Esophagus (tissue), 2 donors: ENCODE measurements around the gene ATP13A1. TPM values are rescaled to one million over a fixed set of nuclear protein-coding genes. Genes with fewer than 3 reads are reported as not detected.
"Not testable (repeated sequence)": the region's sequence is repeated elsewhere in the genome, so short reads cannot be mapped to it uniquely, and the experiment has no call there.

ENCODE experiments used
- H3K27ac ChIP-seq, 2 donors: one replicate each; pipeline ENCODE4 v1.5.1; 2013; ENCODE audit warnings: low read depth in 2 of 2, mild to moderate bottlenecking in 2 of 2, inconsistent platforms in 1 of 2, low read length in 1 of 2, moderate library complexity in 1 of 2
- H3K27me3 ChIP-seq, 2 donors: one replicate each; pipeline ENCODE4 v1.6.1; 2013; ENCODE audit warnings: low read length in 2 of 2, control low read depth in 1 of 2, mild to moderate bottlenecking in 1 of 2; ENCODE audit not compliant: insufficient read depth in 2 of 2, control insufficient read depth in 1 of 2
- H3K36me3 ChIP-seq, 2 donors: one replicate each; pipeline ENCODE4 v1.6.1; 2013; ENCODE audit warnings: low read length in 1 of 2; ENCODE audit not compliant: control insufficient read depth in 2 of 2, insufficient read depth in 2 of 2
- H3K4me1 ChIP-seq, 2 donors: one replicate each; pipeline ENCODE4 v1.6.1; 2013; ENCODE audit warnings: low read length in 1 of 2; ENCODE audit not compliant: control insufficient read depth in 2 of 2, insufficient read depth in 2 of 2
- H3K4me3 ChIP-seq, 2 donors: one replicate each; pipeline ENCODE4 v1.5.1; 2013; ENCODE audit warnings: low read length in 2 of 2, mild to moderate bottlenecking in 2 of 2, low read depth in 1 of 2, moderate library complexity in 1 of 2
- H3K9me3 ChIP-seq, 2 donors: one replicate each; pipeline ENCODE4 v1.6.1; 2013; ENCODE audit warnings: mild to moderate bottlenecking in 2 of 2, low read depth in 1 of 2, low read length in 1 of 2, moderate library complexity in 1 of 2; ENCODE audit not compliant: control insufficient read depth in 2 of 2, insufficient read depth in 1 of 2
- WGBS, 2 donors: extraction: QIAGEN DNeasy Blood & Tissue Kit; methylation state at CpG; one replicate each; pipeline ENCODE4 v1.1.7; 2013; 5-methylcytosine and 5-hydroxymethylcytosine counted together
- polyA plus RNA-seq, 2 donors: library from polyadenylated mRNA; stranded (reverse); fragments of 200-250 nt; gene quantifications; one replicate each; pipeline ENCODE4 v1.2.3, GENCODE V29; 2013
- donor health status: healthy with polysubstance abuse.
- donor health status: Bipolar disorder and iron deficiency.

ATP13A1 gene
- 10 to 100 TPM; 29.2 to 39.8 TPM for polyA plus RNA-seq

DNA sequence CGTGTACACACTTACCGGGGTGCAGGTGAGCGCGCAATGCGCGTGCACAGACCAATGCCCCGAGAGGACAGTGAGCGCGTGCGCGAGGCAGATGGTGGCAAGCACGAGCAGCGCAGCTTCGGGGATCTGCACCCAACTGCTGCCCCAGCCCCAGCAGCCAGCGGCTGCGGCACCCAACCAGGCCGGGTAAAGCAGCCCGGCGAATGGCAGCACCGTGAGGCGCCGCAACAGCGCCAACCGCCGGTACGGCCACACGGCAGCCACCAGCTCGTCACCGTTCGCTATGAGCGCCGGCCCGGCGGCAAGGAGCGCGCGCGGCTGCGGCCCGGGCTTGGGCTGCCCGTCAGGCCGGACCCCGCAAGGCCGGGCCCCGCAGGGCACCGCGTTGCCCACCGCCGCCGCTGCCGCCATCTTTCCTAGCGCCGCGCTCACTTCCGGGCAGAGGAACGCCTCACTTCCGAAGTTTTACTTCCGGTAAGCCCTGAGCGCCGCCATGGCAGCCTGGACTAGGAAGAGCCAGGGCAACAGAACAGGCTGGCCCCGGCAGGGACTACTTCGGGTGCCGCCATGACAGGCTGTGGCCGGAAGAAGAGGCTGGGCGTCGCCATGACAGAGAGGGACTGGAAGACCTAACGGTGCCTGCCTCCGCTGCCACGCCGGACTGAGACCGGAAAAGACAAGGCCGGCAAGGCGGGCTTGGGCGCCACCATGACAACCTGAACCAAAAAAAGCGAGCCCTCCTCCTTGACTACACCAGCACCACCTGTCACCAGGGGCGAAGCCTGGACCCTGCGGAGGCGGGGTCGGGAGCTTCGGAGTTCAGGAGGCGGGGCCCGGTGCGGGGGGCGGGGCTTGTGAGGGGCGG lies at the start of gene ATP13A1:
Gene ATP13A1 (minus strand): TSS at position 421 of the 865 bp plus-strand sequence. CDS start 10 bp downstream, at position 411.
- no peaks in the 10 kb centered on the region for H3K27me3 ChIP-seq
- no peaks in the 10 kb centered on the region for H3K9me3 ChIP-seq
- peaks cover 4 to 17% of the 10 kb centered on the region in 2 donors for H3K4me1 ChIP-seq
- 0% methylated on average over 77 to 85 of the region's 85 CpGs for WGBS, 2 donors
- H3K4me3 ChIP-seq = peak within 1 kb of the TSS; percentile 83 to 85
- peak within 1 kb of the TSS; percentile 91 to 98 for H3K27ac ChIP-seq
- H3K36me3 ChIP-seq = peaks cover 0 to 10% of the 10 kb centered on the region in 2 donors

DNA sequence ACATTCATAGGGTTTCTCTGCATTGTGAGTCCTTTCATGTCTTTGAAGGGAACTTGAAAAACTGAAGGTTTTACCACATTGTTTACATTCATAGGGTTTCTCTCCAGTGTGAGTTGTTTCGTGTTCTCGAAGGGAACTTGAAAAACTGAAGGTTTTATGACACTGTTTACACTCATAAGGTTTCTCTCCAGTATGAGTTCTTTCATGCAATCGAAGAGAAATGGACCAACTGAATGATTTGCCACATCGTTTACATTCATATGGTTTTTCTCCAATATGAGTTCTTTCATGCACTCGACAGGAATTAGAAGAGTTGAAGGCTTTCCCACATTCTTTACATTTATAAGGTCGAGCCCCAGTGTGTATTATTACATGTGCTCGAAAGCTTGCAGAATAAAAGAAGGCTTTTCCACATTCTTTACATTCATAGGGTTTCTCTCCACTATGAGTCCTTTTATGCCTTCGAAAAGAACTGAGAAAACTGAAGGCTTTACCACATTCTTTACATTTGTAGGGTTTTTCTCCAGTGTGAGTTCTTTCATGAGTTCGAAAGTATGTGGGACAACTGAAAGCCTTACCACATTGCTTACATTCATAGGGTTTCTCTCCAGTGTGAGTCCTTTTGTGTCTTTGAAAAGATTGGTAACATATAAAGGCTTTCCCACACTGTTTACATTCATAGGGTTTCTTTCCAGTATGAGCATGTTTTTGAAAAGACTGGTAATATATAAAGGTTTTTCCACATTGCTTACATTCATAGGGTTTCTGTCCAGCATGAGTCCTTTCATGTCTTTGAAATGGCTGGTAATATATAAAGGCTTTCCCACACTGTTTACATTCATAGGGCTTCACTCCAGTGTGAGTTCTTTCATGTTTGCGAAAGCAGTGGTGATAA lies 48.7 kb upstream of the ATP13A1 start:
- H3K27ac ChIP-seq = no peak overlapping the region
- H3K27me3 ChIP-seq = no peaks in the 10 kb centered on the region
- peaks cover 29 to 37% of the 10 kb centered on the region in 2 donors for H3K9me3 ChIP-seq
- 98 to 99% methylated on average over 10 of the region's 10 CpGs for WGBS, 2 donors
- no peak overlapping the region for H3K4me3 ChIP-seq
- H3K36me3 ChIP-seq = peaks cover 6 to 16% of the 10 kb centered on the region in 2 donors
- no peaks in the 10 kb centered on the region for H3K4me1 ChIP-seq

DNA sequence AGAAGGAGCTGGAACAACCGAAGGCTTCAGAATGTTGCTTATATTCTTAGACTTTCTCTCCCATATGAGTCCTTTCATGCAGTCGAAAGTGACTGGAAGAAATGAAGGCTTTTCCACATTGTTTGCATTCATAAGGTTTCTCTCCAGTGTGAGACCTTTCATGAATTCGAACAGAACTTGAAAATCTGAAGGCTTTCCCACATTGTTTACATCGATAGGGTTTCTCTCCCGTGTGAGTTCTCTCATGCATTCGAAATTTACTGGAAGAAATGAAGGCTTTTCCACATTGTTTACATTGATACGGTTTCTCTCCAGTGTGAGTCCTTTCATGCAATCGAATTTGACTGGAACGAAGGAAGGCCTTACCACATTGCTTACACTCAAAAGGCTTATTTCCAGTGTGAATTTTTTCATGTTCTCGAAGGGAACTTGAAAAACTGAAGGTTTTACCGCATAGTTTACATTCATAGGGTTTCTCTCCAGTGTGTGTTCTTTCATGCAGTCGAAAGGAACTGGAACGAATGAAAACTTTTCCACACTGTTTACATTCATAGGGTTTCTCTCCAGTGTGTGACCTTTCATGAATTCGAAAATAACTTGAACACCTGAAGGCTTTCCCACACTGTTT lies 47.9 kb upstream of the ATP13A1 start:
- no peak overlapping the region for H3K27ac ChIP-seq
- no peak overlapping the region for H3K4me3 ChIP-seq
- no peaks in the 10 kb centered on the region for H3K4me1 ChIP-seq
- no peaks in the 10 kb centered on the region for H3K27me3 ChIP-seq
- WGBS, 2 donors = 97 to 98% methylated on average over 14 of the region's 14 CpGs
- H3K9me3 ChIP-seq = peaks cover 27 to 36% of the 10 kb centered on the region in 2 donors
- H3K36me3 ChIP-seq = peaks cover 6 to 16% of the 10 kb centered on the region in 2 donors

DNA sequence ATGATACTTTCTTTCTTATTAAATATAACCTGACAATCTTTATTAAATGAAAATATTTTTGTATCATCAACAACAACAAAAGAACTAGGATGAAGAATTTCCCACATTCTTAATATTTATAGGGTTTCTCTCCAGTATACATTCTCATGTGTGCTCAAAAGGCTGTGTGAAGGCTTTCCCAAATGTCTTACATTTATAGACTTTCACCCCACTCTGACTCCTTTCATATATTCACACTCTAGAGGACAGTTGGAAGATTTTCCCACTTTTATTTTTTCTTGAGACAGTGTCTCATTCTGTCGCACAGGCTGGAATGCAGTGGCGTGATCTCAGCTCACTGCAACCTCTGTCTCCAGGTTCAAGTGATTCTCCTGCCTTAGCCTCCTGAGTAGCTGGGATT lies 47.0 kb upstream of the ATP13A1 start:
- 95 to 99% methylated on average over 2 of the region's 2 CpGs for WGBS, 2 donors
- H3K36me3 ChIP-seq = peaks cover 6 to 16% of the 10 kb centered on the region in 2 donors
- H3K4me1 ChIP-seq = no peaks in the 10 kb centered on the region
- peaks cover 27 to 31% of the 10 kb centered on the region in 2 donors for H3K9me3 ChIP-seq
- no peak overlapping the region for H3K27ac ChIP-seq
- no peak overlapping the region for H3K4me3 ChIP-seq
- H3K27me3 ChIP-seq = no peaks in the 10 kb centered on the region

DNA sequence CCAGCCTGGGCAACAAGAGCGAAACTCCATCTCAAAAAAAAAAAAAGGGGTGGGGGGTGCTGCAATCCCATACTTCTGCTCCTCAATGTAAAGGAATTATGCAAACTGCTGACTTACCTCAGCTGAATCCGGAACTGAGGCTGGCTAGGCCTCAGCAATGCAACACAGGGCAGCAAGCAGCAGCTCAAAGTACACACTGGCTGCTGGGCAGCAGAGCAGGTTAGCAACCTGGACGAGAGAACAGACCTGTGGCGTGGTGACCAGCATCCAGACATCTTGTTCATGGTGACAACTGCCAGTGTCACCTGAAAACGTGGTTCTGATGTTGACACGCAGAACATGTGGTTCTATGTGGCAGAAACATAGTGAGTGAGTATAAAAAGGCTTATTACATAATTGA lies 41.4 kb upstream of the ATP13A1 start:
- no peaks in the 10 kb centered on the region for H3K4me1 ChIP-seq
- no peak overlapping the region for H3K27ac ChIP-seq
- no peaks in the 10 kb centered on the region for H3K27me3 ChIP-seq
- peaks cover 0 to 3% of the 10 kb centered on the region in 2 donors for H3K36me3 ChIP-seq
- H3K9me3 ChIP-seq = peaks cover 26 to 33% of the 10 kb centered on the region in 2 donors
- no peak overlapping the region for H3K4me3 ChIP-seq
- WGBS, 2 donors = 90 to 92% methylated on average over 6 of the region's 6 CpGs

DNA sequence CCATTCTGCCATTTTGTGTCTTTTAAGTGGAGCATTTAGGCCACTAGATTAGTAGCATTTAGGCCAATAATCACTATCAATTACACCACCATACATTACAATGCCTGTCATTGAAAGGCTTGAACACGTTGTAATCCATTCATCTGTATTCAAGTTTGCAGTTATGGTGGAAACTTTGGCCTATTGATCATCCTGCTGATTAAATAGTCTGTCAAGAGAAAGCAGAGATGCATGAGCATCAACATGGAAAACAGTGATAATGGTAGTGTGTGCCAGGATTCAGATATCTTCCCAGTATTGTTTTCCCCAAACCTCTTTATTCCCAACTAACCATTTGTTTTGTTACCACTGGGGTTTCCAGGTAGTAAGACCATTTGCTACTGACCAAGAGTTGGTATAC lies 37.0 kb upstream of the ATP13A1 start:
- H3K36me3 ChIP-seq, H3K4me1 ChIP-seq, H3K27me3 ChIP-seq, H3K4me3 ChIP-seq, H3K27ac ChIP-seq: not testable (repeated sequence)
- WGBS, 2 donors = 84 to 90% methylated on average over 1 of the region's 1 CpG
- H3K9me3 ChIP-seq = peaks cover 6 to 11% of the 10 kb centered on the region in 2 donors

DNA sequence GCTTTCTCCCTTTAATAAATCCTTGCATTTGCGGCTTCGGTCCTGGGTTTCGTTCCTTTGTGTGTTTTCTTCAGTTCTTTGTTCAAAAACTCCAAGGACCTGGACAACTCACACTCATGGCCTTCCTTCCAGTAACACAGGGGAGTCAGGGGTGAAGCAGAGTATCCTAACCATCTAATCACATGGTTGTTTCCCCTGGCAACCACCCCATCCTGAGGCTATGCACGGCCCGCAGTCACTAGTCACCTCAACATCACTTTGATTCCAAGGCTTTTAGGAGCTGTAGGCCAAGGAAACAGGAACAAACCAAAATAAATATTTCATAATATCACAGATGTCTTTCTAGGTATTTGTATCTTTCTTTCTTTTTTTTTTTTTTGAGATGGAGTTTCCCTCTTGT lies 34.1 kb upstream of the ATP13A1 start:
- 89 to 94% methylated on average over 5 of the region's 5 CpGs for WGBS, 2 donors

DNA sequence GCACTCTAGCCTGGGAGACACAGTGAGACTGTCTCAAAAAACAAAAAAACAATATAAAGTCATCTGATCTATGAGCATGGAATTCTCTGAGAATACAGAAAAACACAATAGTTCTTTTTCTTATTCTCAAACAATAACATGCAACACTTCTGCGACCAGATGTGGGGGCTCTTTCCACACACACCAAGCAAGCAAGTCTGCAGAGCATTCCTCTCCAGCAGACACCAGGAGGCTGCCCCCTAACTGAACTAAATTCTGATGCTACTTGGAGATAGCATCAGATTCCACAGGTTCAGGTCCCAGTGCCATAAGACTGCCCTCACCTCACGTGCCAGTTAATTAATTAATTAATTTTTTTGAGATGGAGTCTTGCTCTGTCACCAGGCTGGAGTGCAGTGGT lies 32.9 kb upstream of the ATP13A1 start:
- 77 to 86% methylated on average over 2 of the region's 2 CpGs for WGBS, 2 donors
- Histone ChIP-seq H3K36me3 (no peaks in the 10 kb centered on the region), H3K27ac (no peak overlapping the region), H3K4me1 (no peaks in the 10 kb centered on the region), H3K4me3 (no peak overlapping the region), H3K9me3 (no peaks in the 10 kb centered on the region), H3K27me3 (no peaks in the 10 kb centered on the region)

More for the DNA sequence above, 34.1 kb upstream of the ATP13A1 start:
- H3K27ac ChIP-seq = no peak overlapping the region
- H3K4me1 ChIP-seq = no peaks in the 10 kb centered on the region
- no peaks in the 10 kb centered on the region for H3K27me3 ChIP-seq
- peaks cover 0 to 2% of the 10 kb centered on the region in 2 donors for H3K9me3 ChIP-seq
- no peaks in the 10 kb centered on the region for H3K36me3 ChIP-seq
- no peak overlapping the region for H3K4me3 ChIP-seq

DNA sequence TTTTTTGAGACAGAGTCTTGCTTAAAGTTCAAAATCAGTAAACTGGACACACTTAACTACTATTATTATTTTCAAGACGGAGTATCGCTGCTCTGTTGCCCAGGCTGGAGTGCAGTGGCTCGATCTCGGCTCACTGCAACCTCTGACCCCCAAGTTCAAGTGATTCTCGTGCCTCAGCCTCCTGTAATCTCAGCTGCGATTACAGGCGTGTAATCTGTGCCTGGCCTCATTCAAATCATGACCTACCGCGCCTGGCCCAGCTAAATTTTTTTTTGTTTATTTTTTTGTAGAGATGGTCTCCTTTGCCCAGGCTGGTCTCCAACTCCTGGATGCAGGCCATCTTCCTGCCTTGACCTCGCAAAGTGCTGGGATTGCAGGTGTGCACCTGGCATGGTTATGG lies 28.2 kb upstream of the ATP13A1 start:
- H3K4me3 ChIP-seq = no peak overlapping the region
- no peaks in the 10 kb centered on the region for H3K4me1 ChIP-seq
- H3K36me3 ChIP-seq = no peaks in the 10 kb centered on the region
- H3K9me3 ChIP-seq = no peaks in the 10 kb centered on the region
- no peaks in the 10 kb centered on the region for H3K27me3 ChIP-seq
- WGBS, 2 donors = 87 to 92% methylated on average over 10 of the region's 10 CpGs
- H3K27ac ChIP-seq = no peak overlapping the region
